Suppressor macrophage treated with lipopolysaccharide for 4 hours (primary cell): ENCODE measurements around the gene KCNJ15.

Source experiments
- DNase-seq: peaks from one replicate; pipeline ENCODE4 v3.0.0-alpha.2; 2020

The KCNJ15 gene

GRCh38 chr21:38268864-38269575, 12.2 kb downstream of the KCNJ15 start:
- DNase-seq: peak; percentile 67

DNA sequence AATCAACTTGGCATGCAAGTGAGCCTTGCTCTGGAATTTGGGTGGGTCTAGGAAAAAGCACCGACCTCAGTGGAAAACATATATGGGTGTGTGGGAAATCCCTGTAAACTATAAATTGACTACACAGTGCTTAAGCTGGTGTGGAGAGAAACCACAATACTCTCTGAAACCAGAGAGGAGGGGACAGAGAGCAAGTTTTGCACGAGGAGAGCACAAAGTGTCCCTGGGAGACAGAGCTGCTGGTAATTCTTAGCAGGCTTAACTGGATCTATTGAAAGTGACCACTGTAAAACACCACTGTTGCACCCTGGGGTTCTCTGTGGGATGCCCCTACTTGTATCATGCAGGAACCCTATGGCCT, 12.8 kb downstream of the KCNJ15 start:
- peak; percentile 29 for DNase-seq

- no peak for DNase-seq
Measured at GRCh38 chr21:38272215-38272614, 15.4 kb downstream of the KCNJ15 start.

- peak; percentile 92 for DNase-seq
Measured at GRCh38 chr21:38273745-38274542, 17.2 kb downstream of the KCNJ15 start.

- DNase-seq: peak; percentile 96
Measured at GRCh38 chr21:38277501-38278131, 20.8 kb downstream of the KCNJ15 start.

- DNase-seq: peak; percentile 32
Measured at GRCh38 chr21:38280454-38280853, 23.7 kb downstream of the KCNJ15 start.

DNA sequence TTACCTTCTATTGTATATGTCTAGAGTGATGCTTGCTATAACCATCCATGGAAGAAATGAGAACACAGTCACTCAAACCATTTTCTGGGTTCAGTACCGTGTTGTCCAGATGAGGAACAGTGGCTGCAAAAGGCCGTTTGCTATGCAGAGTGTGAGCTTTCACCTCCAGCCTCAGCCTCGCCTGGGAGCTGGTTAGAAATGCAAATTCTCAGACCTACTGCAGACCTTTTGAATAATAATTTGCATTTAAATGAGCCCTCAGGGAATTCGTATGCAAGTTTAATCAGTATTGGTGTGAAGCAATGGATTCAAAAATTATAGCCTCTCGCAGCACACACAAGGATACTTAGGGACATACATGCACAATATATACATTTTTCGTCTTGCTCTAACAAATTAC, 24.1 kb downstream of the KCNJ15 start:
- DNase-seq: no peak

DNA sequence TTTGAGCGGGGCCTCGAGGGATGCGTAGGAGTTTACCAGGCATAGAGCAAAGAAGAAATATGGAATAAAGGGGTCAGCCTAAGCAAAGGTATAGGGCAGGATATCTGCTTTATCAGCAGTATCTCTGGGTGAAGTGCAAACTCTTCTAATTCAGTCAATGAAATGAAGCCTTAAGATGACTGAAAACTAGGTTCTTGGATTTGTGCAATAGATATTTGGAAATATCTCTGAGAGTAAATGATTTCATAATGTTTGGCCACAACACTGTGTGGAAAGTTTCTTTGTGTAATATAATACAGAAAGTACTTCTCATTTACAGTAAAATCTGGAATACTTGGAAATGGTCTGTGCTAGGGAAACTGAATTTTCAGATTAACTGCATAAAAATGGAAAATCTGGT, 26.1 kb downstream of the KCNJ15 start:
- DNase-seq: peak; percentile 92

GRCh38 chr21:38284216-38284615, 27.4 kb downstream of the KCNJ15 start:
- DNase-seq: no peak

DNA sequence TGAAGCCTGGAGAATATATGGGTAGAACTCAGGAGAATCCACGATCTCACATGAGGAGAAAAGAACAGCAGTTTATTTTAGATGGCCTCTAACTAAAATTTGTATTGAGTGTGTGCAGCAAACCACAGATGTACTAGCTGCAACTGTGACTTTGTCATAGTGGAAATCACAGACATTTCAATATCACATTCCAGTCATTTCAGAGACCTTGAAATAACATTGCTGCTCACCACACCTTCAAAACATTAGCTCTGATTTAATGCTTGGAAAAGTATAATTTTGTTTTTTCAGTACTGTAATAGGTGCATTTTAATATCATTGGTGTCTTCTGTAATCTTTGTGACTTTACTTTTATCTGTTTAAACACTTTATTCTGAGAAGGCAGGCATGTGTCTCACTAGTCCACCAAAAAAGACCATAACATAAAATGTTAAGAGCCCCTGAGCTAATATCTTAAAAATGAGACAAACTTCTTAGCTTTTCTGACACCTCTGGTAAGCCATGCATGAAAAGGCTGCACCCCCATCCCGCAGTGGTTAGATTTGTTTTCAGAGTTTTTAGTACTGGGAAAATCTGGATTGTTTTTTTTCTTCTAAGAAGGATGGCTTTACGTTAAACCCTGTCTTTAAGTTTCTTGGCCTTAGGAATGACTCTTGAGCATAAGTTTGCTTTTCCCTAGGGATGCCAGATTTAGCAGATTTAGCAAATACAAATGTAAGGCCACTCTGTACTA, 30.1 kb downstream of the KCNJ15 start:
- no peak for DNase-seq

DNA sequence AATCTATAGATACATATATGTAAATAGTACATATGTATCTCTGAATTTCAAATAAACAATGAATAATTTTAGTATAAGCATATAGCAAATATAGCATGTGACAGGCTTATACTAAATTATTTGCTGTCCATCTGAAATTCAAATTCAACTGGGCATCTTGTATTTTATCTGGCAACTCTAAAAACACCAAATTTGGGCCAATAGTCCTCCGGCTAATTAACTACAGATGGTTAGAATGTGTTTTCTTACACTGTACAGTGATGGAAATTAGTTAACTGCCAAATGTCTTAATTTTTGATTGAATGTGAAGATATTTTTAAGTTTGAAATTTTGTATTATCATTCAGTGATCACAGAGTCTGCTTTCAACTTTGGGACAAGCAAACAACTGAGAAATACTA, 30.7 kb downstream of the KCNJ15 start:
- no peak for DNase-seq

DNA sequence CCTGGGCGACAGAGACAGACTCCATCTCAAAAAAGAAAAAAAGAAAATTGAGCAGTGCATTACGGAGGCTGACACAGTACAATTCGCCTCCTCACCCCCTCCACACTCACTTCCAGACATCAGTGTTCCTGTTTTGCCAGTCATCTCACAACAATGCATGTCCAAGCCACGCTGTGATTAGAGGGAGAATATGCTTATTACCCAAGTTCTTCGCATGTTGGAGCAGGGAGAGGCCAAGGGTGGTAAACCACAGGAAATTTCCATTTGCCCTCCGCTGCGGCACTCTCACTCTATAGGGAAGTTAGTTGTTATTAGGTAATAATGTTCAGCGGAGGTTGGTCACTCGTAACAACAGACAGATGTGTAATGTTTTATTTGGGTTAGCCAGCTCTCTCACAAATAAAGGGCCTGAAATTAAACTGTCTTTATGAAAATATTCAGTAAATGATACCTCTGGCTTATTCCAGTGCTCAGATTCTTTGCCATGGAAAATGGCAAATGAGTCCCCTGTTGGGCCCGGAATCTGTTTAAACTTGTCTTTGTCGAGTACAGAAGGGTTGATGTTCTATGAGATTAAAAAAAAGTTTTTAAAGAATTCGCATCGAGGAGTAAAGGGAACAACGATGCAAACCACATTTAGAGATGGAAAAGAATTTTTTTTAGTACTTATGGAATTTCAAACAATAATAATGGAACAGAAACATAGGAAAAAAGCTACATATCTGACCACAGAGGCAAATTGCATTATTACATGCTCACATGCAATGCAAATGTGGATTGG, 33.1 kb downstream of the KCNJ15 start:
- peak; percentile 98 for DNase-seq

DNA sequence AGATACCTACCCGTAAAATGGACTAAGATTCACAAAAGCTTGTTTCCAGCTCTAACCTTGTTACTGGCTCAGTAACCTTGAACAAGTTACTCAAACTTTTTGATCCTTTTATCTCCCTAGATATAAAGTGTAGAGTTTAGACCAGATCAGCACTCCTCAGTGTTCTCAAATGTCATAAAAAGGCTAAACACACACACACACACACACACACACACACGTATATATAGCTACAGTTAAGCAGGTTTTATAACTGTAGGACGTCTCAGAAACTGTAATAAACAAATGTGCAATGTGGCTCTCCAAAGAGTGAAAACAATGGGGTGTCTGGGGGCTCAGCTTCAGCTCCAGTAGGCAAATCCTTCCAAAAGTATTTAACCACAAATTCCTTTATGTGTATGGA, 34.0 kb downstream of the KCNJ15 start:
- no peak for DNase-seq

DNA sequence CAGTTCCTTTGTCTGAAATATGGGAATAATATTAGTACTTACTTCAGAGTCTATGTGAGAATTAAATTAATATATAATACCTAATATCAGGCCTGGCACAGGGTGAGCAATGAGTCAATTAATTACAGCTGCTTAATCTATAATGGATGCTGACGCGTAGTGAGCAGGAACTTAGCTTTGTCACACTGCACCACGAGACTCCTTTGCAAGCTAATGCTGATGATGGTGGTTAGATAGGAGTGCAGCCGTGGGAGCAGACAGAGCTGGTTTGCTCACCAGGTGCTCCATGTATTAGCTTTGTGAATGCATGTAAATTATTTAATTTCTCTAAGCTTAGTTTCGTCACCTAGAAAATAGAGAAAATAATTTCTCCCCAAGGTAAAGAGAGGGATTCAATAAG, 35.1 kb downstream of the KCNJ15 start:
- peak; percentile 36 for DNase-seq

DNA sequence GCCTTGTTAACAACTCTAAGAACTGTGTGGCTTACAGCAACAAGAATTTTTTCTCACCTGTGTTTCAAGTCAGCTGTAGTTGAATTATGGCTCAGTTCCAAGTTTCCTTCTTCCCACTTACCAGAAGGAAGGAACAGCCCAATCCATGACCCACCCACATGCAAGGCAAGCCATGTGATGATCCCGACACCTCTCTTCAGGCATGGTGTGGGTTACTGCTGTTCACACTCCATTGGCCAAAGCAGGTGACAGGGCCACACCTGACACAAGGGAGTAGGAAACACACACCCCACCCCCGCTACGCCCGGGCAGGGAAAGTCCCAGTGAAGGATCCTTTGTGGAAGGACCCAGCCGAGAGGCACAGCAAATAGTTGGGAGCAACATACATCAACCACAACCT, 36.3 kb downstream of the KCNJ15 start:
- no peak for DNase-seq

DNA sequence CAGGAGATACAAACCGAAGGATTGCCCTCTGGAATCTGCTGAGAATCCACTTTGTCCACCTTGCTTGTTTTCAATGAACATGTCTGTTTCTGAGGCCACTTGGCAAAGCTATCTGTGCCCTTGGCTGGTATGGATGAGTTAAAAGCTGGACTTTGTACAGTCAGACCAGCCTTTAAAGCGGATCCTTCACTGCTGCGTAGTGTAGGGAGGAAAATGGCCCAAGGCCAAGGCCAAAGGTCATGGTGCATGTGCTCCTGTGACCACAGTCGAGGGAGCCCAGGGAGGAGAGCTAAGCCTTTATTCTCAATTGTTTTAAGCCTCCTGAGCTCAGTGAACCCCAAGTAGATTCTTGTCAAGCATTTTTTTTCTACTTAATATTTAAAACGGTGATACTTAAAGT, 37.0 kb downstream of the KCNJ15 start:
- no peak for DNase-seq

DNA sequence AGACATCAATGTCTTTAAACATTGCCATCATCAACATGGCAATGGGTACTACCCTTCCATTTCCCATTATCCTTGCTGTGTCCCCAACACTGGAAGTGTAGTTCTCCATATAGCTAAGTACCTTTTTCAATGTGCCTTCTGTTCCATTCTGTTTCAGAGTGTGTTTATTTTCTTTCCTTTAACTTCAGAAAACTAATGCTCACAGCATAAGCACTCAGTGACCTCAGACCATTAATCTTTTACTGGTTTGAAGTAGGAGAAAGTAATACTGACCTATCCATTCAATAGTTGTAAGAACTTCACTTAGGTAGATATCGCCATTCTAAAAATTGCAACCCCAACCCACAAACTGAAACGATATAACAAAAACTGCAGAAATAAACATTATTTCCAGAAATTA, 37.8 kb downstream of the KCNJ15 start:
- no peak for DNase-seq

GRCh38 chr21:38295997-38296764, 39.4 kb downstream of the KCNJ15 start:
- peak; percentile 41 for DNase-seq

- DNase-seq: no peak
Measured at GRCh38 chr21:38297194-38297631, 40.4 kb downstream of the KCNJ15 start.

GRCh38 chr21:38297871-38298270, 41.1 kb downstream of the KCNJ15 start:
- DNase-seq: no peak

DNA sequence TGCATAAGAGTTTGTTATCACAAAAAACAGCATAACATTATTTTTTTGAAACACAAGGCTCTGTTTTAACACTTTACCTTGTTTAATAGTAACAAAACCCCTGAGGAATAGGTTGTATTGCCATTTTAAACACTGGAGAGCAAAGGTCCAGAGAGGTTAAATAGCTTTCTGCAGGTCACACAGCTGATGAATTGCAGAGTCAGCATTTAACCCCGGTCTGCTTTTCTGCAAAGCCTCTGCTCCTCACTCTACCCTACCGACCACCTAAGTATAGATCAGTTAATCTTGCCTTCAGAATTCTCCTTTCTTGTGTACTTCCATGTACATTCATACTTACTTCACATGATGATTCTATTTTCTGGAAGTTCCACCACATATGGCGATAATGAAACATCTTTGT, 42.0 kb downstream of the KCNJ15 start:
- no peak for DNase-seq

DNA sequence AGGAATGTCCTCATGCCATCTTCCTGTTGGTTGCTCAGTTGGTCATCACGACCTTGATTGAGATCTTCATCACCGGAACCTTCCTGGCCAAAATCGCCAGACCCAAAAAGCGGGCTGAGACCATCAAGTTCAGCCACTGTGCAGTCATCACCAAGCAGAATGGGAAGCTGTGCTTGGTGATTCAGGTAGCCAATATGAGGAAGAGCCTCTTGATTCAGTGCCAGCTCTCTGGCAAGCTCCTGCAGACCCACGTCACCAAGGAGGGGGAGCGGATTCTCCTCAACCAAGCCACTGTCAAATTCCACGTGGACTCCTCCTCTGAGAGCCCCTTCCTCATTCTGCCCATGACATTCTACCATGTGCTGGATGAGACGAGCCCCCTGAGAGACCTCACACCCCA, 42.9 kb downstream of the KCNJ15 start:
- no peak for DNase-seq
